SK-N-SH (cell line): ENCODE results near the gene SPDEF. TPM values are rescaled to one million over a fixed set of nuclear protein-coding genes. Genes with fewer than 3 reads are reported as not detected.

Experiments used
- CTCF ChIA-PET: fragments of 300-600, 350-600 bp; formaldehyde crosslinking; extraction: SDS; loops from one replicate; lab custom pipeline; 2021; lab: Yijun Ruan, JAX
- POLR2A ChIA-PET: fragments of 350-600 bp; sonication (Branson Sonifier 250); formaldehyde crosslinking; extraction: SDS; loops from one replicate; lab custom pipeline; 2020; ENCODE audit warnings: antibody characterized with exemption, inconsistent platforms; lab: Yijun Ruan, JAX
- DNase-seq: peaks from one replicate; pipeline ENCODE4 v3.0.0; 2012
- H2AFZ ChIP-seq: fragments of 200-600 bp; sonication (generic); 2 replicates; pipeline ENCODE4 v1.8.1; 2016; ENCODE audit warnings: antibody characterized with exemption, mild to moderate bottlenecking, low read depth
- H3F3A ChIP-seq: fragments of 200-600 bp; sonication (generic); replicated peaks from 2 replicates; pipeline ENCODE3; 2016; ENCODE audit warnings: antibody characterized with exemption, mild to moderate bottlenecking; ENCODE audit not compliant: insufficient read depth
- H3K27ac ChIP-seq, 2 experiments: fragments of 200-500 bp in 1 of 2; fragments of 200-600 bp in 1 of 2; sonication (Bioruptor generic) in 1 of 2; sonication (generic), shearing (Covaris generic) in 1 of 2; 2 replicates each; pipeline versions ENCODE4 v1.5.1 to v1.6.1; 2014 to 2016; ENCODE audit warnings: low read depth in 2 of 2, inconsistent platforms in 1 of 2, low read length in 1 of 2, mild to moderate bottlenecking in 1 of 2, mixed read lengths in 1 of 2
- H3K27me3 ChIP-seq: fragments of 200-600 bp; sonication (generic), shearing (Covaris generic); 2 replicates; pipeline ENCODE4 v1.6.1; 2016; ENCODE audit warnings: mixed run types; ENCODE audit not compliant: insufficient read depth
- H3K36me3 ChIP-seq, 2 experiments: fragments of 200-500 bp in 1 of 2; fragments of 200-600 bp in 1 of 2; sonication (Bioruptor generic) in 1 of 2; sonication (generic) in 1 of 2; replicated peaks in 1 of 2; 2 replicates each; pipeline versions ENCODE3 to v1.5.1; 2014 to 2016; ENCODE audit warnings: low read length in 1 of 2, mild to moderate bottlenecking in 1 of 2; ENCODE audit not compliant: insufficient read depth in 2 of 2, control insufficient read depth in 1 of 2
- H3K4me1 ChIP-seq, 2 experiments: fragments of 200-500 bp in 1 of 2; fragments of 200-600 bp in 1 of 2; sonication (Bioruptor generic) in 1 of 2; sonication (generic), shearing (Covaris generic) in 1 of 2; 2 replicates each; pipeline versions ENCODE4 v1.5.1 to v1.6.1; 2014 to 2016; ENCODE audit warnings: low read depth in 1 of 2, low read length in 1 of 2, mixed run types in 1 of 2; ENCODE audit not compliant: insufficient read depth in 2 of 2, control insufficient read depth in 1 of 2
- H3K4me2 ChIP-seq: fragments of 200-600 bp; sonication (generic), shearing (Covaris generic); 2 replicates; pipeline ENCODE4 v1.6.1; 2017; ENCODE audit warnings: mixed run types
- H3K4me3 ChIP-seq, 2 experiments: fragments of 200-500 bp in 1 of 2; fragments of 200-600 bp in 1 of 2; sonication (Bioruptor generic) in 1 of 2; sonication (generic), shearing (Covaris generic) in 1 of 2; 2 replicates each; pipeline versions ENCODE4 v1.5.1 to v1.8.1; 2014 to 2016; ENCODE audit warnings: low read depth in 2 of 2, inconsistent platforms in 1 of 2, low read length in 1 of 2, mild to moderate bottlenecking in 1 of 2, mixed read lengths in 1 of 2, moderate library complexity in 1 of 2
- H3K79me2 ChIP-seq: fragments of 200-600 bp; sonication (generic); 2 replicates; pipeline ENCODE4 v1.8.1; 2017; ENCODE audit warnings: mild to moderate bottlenecking; ENCODE audit not compliant: insufficient read depth
- H3K9ac ChIP-seq: fragments of 200-600 bp; sonication (generic); 2 replicates; pipeline ENCODE4 v1.6.1; 2017; ENCODE audit warnings: mixed run types
- H3K9me2 ChIP-seq: fragments of 200-600 bp; sonication (generic); 2 replicates; pipeline ENCODE4 v1.6.1; 2017; ENCODE audit warnings: mixed run types
- H3K9me3 ChIP-seq: fragments of 200-600 bp; sonication (generic); 2 replicates; pipeline ENCODE4 v1.6.1; 2017; ENCODE audit warnings: mixed run types, mild to moderate bottlenecking, moderate library complexity
- H4K20me1 ChIP-seq: fragments of 200-600 bp; sonication (generic); 2 replicates; pipeline ENCODE4 v1.6.1; 2017; ENCODE audit warnings: mild to moderate bottlenecking, mixed run types; ENCODE audit not compliant: insufficient read depth
- CTCF ChIP-seq: fragments of 200-600 bp; sonication (generic); IDR thresholded peaks from 2 replicates; pipeline ENCODE4 v1.6.1; 2017; ENCODE audit warnings: antibody characterized with exemption, mild to moderate bottlenecking, moderate library complexity
- ELF1 ChIP-seq: IDR thresholded peaks from 2 replicates; pipeline ENCODE4 v1.4.0; 2012
- EZH2phosphoT487 ChIP-seq: fragments of 200-600 bp; sonication (generic); IDR thresholded peaks from 2 replicates; pipeline ENCODE4 v1.6.1; 2017; ENCODE audit warnings: low read depth, mixed run types, mild to moderate bottlenecking, antibody characterized with exemption, moderate library complexity, borderline replicate concordance
- IRF3 ChIP-seq: fragments of 150-350 bp; IDR thresholded peaks from 2 replicates; pipeline ENCODE4 v1.6.1; 2016; ENCODE audit warnings: mild to moderate bottlenecking, low read depth, low read length
- JUND ChIP-seq: IDR thresholded peaks from 2 replicates; pipeline ENCODE4 v1.4.0; 2012
- MEF2A ChIP-seq: IDR thresholded peaks from 2 replicates; pipeline ENCODE4 v1.4.0; 2012; ENCODE audit warnings: low read depth, borderline replicate concordance
- MXI1 ChIP-seq: IDR thresholded peaks from 2 replicates; pipeline ENCODE4 v1.6.1; 2012; ENCODE audit warnings: mild to moderate bottlenecking, low read depth, low read length, improper control_type of control experiment
- PBX3 ChIP-seq: IDR thresholded peaks from 2 replicates; pipeline ENCODE4; 2012
- POLR2AphosphoS5 ChIP-seq: IDR thresholded peaks from 2 replicates; pipeline ENCODE4 v1.6.1; 2012; ENCODE audit warnings: low read depth, low read length
- REST ChIP-seq: IDR thresholded peaks from 2 replicates; pipeline ENCODE4 v1.6.1; 2012; ENCODE audit warnings: mild to moderate bottlenecking, low read depth, low read length, moderate library complexity
- TEAD4 ChIP-seq: IDR thresholded peaks from 2 replicates; pipeline ENCODE4 v1.4.0; 2012; ENCODE audit warnings: mild to moderate bottlenecking, borderline replicate concordance; ENCODE audit not compliant: insufficient read depth
- USF2 ChIP-seq: fragments of 150-350 bp; IDR thresholded peaks from 2 replicates; pipeline ENCODE4 v1.6.1; 2017; ENCODE audit warnings: antibody characterized with exemption, low read length, low read depth, borderline replicate concordance
- WGBS: methylation state at CpG from one replicate; pipeline ENCODE4 v1.1.6; 2017; ENCODE audit warnings: low lambda C conversion rate; 5-methylcytosine and 5-hydroxymethylcytosine counted together
- polyA plus RNA-seq, 3 experiments: library from polyadenylated mRNA; depleted of rRNA; stranded (reverse); fragments of >200 nt; gene quantifications; 2 replicates each; pipeline ENCODE4 v1.2.3, GENCODE V29; 2012

SPDEF gene
- polyA plus RNA-seq, 1 of the 3 experiments (the other 2 are of a cell fraction): 0.10 TPM

GRCh38 chr6:34508425-34508824 lies 47.7 kb downstream of the SPDEF start:
- Histone ChIP-seq H3K4me2 (no peak overlapping the region), H3K27me3 (no peaks in the 10 kb centered on the region), H3K4me3 (no peak overlapping the region), H3K9ac (no peak overlapping the region), H4K20me1 (no peaks in the 10 kb centered on the region), H3K9me3 (no peaks in the 10 kb centered on the region), H3K79me2 (no peaks in the 10 kb centered on the region), H3F3A (no peaks in the 10 kb centered on the region), H3K4me1 (no peaks in the 10 kb centered on the region), H2AFZ (no peak overlapping the region), H3K9me2 (no peaks in the 10 kb centered on the region), H3K36me3 (no peaks in the 10 kb centered on the region), H3K27ac (no peak overlapping the region)
- WGBS: 91% methylated on average over 3 of the region's 3 CpGs
- CTCF ChIA-PET: no interaction called here
- TF ChIP-seq CTCF: peak; percentile 20
- no peak for TF ChIP-seq USF2
- POLR2A ChIA-PET: no interaction called here
- DNase-seq: no peak

GRCh38 chr6:34506718-34507117 lies 49.4 kb downstream of the SPDEF start:
- CTCF ChIA-PET: no interaction called here
- Histone ChIP-seq H3K27ac (no peak overlapping the region), H3F3A (no peaks in the 10 kb centered on the region), H3K79me2 (no peaks in the 10 kb centered on the region), H3K36me3 (no peaks in the 10 kb centered on the region), H3K9me3 (no peaks in the 10 kb centered on the region), H4K20me1 (no peaks in the 10 kb centered on the region), H3K9ac (no peak overlapping the region)
- POLR2A ChIA-PET: no interaction called here
- 74% methylated on average over 4 of the region's 5 CpGs for WGBS
- TF ChIP-seq POLR2AphosphoS5 (no peak), REST (no peak), MEF2A (no peak), EZH2phosphoT487 (no peak), JUND (no peak), TEAD4 (no peak), MXI1 (no peak), PBX3 (no peak), ELF1 (no peak), USF2 (no peak), IRF3 (no peak)
- TF ChIP-seq, all 33 proteins: peak for 0
- Histone ChIP-seq H3K4me2 (no peak overlapping the region), H3K9me2 (no peaks in the 10 kb centered on the region), H3K4me1 (no peaks in the 10 kb centered on the region), H3K27me3 (no peaks in the 10 kb centered on the region), H2AFZ (no peak overlapping the region), H3K4me3 (no peak overlapping the region)
- no peak for DNase-seq
